Measurements from ENCODE around the gene FOXN3. TPM values are rescaled to one million over a fixed set of nuclear protein-coding genes. Genes with fewer than 3 reads are reported as not detected.

Gene FOXN3
- total and polyA plus RNA-seq, 10 donors: 9.2 to 121 (median 98.3) TPM

DNA sequence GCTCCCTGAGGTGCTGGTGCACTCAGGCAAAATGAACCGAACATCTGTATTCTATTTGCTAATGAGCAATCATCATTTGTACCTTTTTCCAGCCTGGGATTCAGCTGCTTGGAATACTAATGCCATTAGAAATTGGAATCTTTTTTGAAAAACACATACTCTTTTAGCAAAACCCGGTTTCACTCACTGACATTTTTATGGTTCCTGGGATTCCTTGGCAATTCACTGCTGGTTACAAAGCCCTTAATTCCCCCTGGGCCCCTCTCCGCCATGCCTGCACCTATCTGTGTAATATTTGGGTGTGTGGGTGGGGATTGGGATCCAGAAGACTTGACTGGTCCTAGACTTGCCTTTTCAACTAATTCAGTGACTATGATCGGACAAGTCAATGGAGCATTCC, 199.1 kb downstream of the FOXN3 start:
- Histone ChIP-seq H3K27me3 (replicated peaks in 1 of 7) (no peaks in the 10 kb centered on the region), H3K9me3 (no peaks in the 10 kb centered on the region), H3K36me3 (peaks cover 0 to 29% (median 6%) of the 10 kb centered on the region in 6 donors), H3K4me1 (peaks cover 0 to 36% (median 7%) of the 10 kb centered on the region in 6 donors), H3K4me3 (no peak overlapping the region), H3K27ac (no peak overlapping the region)
- 95 to 98% (median 97%) methylated on average over 4 of the region's 4 CpGs for WGBS, 5 donors
- intact Hi-C loops (cut with DNase I; ENCODE audit: low total_unique reads): no loop called here
- no peak for DNase-seq
- TF ChIP-seq POLR2AphosphoS5 (IDR thresholded peaks at IDR 0.05) (no peak), POLR2A (IDR thresholded peaks at IDR 0.05) (no peak)
- TF ChIP-seq, protein P1, sequence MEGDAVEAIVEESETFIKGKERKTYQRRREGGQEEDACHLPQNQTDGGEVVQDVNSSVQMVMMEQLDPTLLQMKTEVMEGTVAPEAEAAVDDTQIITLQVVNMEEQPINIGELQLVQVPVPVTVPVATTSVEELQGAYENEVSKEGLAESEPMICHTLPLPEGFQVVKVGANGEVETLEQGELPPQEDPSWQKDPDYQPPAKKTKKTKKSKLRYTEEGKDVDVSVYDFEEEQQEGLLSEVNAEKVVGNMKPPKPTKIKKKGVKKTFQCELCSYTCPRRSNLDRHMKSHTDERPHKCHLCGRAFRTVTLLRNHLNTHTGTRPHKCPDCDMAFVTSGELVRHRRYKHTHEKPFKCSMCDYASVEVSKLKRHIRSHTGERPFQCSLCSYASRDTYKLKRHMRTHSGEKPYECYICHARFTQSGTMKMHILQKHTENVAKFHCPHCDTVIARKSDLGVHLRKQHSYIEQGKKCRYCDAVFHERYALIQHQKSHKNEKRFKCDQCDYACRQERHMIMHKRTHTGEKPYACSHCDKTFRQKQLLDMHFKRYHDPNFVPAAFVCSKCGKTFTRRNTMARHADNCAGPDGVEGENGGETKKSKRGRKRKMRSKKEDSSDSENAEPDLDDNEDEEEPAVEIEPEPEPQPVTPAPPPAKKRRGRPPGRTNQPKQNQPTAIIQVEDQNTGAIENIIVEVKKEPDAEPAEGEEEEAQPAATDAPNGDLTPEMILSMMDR (IDR thresholded peaks at IDR 0.05 in 8 of 11, conservative IDR thresholded peaks at IDR 0.05 in 3 of 11): no peak

DNA sequence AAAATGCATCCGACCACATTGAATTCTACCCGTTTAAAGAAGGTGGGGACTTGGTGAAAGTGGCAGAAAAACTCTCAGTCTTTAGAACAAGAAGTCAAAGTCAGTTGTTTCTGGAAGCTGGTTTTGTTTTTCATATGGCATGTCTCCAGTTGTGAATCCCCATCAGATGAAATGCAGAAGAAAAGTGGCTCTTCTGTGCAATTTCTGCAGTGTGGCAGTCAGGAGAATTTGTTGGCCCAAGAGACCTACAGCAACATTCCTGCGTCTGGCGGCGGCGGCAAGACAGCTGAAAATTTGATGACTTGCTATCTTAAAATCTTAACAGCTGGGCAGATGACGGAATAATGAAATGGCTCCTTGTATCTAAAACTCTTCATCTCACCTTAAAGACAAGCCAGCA, 201.5 kb downstream of the FOXN3 start:
- Histone ChIP-seq H3K36me3 (peaks cover 0 to 29% (median 6%) of the 10 kb centered on the region in 6 donors), H3K4me1 (peaks cover 0 to 20% (median 2%) of the 10 kb centered on the region in 6 donors), H3K9me3 (no peaks in the 10 kb centered on the region), H3K27ac (no peak overlapping the region), H3K4me3 (no peak overlapping the region), H3K27me3 (replicated peaks in 1 of 7) (no peaks in the 10 kb centered on the region)
- intact Hi-C loops (cut with DNase I; ENCODE audit: low total_unique reads): no loop called here
- WGBS, 5 donors: 85 to 90% (median 89%) methylated on average over 7 of the region's 7 CpGs
- TF ChIP-seq POLR2A (IDR thresholded peaks at IDR 0.05): no peak
- TF ChIP-seq, protein P1 (IDR thresholded peaks at IDR 0.05 in 8 of 11, conservative IDR thresholded peaks at IDR 0.05 in 3 of 11): no peak
- no peak for TF ChIP-seq POLR2AphosphoS5 (IDR thresholded peaks at IDR 0.05)
- no peak for DNase-seq

DNA sequence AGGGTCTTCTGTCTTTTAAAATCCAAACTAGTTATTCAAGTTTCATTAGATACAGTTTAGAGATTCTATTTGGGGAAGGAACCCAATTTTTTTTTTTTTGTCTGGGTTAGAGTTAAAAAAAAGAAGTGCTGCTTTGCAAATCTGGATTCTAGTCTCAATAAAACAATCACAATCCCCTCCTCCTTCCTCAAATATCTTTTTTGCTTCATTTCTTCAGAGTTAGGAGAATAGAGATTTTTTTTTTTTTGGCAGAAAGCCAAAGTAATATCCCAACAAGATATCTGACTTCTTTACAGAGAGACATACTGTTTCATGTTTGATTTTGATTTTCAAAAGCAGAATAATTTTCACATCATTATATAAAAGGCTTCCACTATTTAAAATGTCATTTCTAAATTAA, 201.9 kb downstream of the FOXN3 start:
- Histone ChIP-seq H3K27ac (no peak overlapping the region), H3K9me3 (no peaks in the 10 kb centered on the region), H3K4me3 (no peak overlapping the region), H3K4me1 (peaks cover 0 to 20% (median 2%) of the 10 kb centered on the region in 6 donors), H3K36me3 (peaks cover 0 to 28% (median 6%) of the 10 kb centered on the region in 6 donors), H3K27me3 (replicated peaks in 1 of 7) (no peaks in the 10 kb centered on the region)
- DNase-seq: no peak
- no peak for TF ChIP-seq POLR2A (IDR thresholded peaks at IDR 0.05)
- TF ChIP-seq, protein P1 (IDR thresholded peaks at IDR 0.05 in 8 of 11, conservative IDR thresholded peaks at IDR 0.05 in 3 of 11): no peak
- no peak for TF ChIP-seq POLR2AphosphoS5 (IDR thresholded peaks at IDR 0.05)
- intact Hi-C loops (cut with DNase I; ENCODE audit: low total_unique reads): no loop called here

DNA sequence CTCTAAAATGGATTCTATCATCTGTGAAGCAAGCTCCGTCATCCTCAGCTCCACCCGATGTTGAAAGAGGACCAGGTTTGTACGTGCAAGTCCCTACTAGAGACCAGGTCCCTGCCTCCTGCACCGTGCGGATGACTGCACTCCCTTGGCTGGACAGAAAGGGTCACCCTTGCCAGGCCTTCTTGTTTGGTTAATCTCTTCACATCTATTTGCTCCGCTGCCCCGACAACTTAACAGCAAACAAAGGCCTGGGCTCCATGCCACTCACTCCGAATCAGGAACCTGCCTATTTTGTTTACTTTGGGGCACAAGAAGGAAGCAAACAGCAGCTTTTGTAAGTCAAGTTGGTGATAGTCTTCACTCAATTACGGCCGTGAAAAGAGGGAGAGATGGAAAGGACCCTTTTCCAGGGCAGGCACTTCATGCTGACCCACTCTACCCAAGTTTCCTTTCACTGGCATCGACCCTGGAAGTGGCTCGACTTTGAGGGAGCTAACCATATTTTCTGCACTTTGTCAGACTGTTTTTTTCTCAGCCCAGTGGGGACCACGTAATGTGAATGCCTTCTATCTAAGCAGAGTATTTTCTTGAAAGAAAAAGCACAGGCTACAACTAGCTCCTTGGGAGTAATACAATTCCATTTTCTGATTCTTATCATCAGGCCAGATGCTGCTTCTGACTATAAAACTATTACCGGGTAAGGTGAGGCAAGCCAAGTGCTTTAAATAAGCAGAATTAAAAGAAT, 202.6 kb downstream of the FOXN3 start:
- DNase-seq: no peak
- Histone ChIP-seq H3K4me3 (no peak overlapping the region), H3K9me3 (no peaks in the 10 kb centered on the region), H3K27me3 (replicated peaks in 1 of 7) (no peaks in the 10 kb centered on the region), H3K27ac (no peak overlapping the region), H3K4me1 (peaks cover 0 to 20% (median 2%) of the 10 kb centered on the region in 6 donors), H3K36me3 (peaks cover 0 to 24% (median 4%) of the 10 kb centered on the region in 6 donors)
- TF ChIP-seq, protein P1 (IDR thresholded peaks at IDR 0.05 in 8 of 11, conservative IDR thresholded peaks at IDR 0.05 in 3 of 11): no peak
- no peak for TF ChIP-seq POLR2A (IDR thresholded peaks at IDR 0.05)
- TF ChIP-seq POLR2AphosphoS5 (IDR thresholded peaks at IDR 0.05): no peak
- intact Hi-C loops (cut with DNase I; ENCODE audit: low total_unique reads): no loop called here
- 79 to 88% (median 82%) methylated on average over 14 of the region's 14 CpGs for WGBS, 5 donors
